Myocyte (in vitro differentiated cells): Measurements from ENCODE around the gene NCK1. TPM values are rescaled to one million over a fixed set of nuclear protein-coding genes. Genes with fewer than 3 reads are reported as not detected.

Experiments
- DNase-seq: peaks from one replicate; pipeline ENCODE4 v3.0.0-alpha.2; 2012; ENCODE audit warnings: low read depth
- polyA plus RNA-seq: library from polyadenylated mRNA; unstranded; fragments of >200 nt; gene quantifications from one replicate; pipeline ENCODE4 v1.2.1, GENCODE V29; 2012; ENCODE audit warnings: missing spikeins
- total RNA-seq: library from RNA; depleted of rRNA; stranded (reverse); fragments of >200 nt; gene quantifications from 2 replicates; pipeline ENCODE4 v1.2.3, GENCODE V29; 2014

Gene NCK1
- total RNA-seq = 25.8 and 39.1 TPM in 2 replicates
- polyA plus RNA-seq = 16.5 TPM

DNA sequence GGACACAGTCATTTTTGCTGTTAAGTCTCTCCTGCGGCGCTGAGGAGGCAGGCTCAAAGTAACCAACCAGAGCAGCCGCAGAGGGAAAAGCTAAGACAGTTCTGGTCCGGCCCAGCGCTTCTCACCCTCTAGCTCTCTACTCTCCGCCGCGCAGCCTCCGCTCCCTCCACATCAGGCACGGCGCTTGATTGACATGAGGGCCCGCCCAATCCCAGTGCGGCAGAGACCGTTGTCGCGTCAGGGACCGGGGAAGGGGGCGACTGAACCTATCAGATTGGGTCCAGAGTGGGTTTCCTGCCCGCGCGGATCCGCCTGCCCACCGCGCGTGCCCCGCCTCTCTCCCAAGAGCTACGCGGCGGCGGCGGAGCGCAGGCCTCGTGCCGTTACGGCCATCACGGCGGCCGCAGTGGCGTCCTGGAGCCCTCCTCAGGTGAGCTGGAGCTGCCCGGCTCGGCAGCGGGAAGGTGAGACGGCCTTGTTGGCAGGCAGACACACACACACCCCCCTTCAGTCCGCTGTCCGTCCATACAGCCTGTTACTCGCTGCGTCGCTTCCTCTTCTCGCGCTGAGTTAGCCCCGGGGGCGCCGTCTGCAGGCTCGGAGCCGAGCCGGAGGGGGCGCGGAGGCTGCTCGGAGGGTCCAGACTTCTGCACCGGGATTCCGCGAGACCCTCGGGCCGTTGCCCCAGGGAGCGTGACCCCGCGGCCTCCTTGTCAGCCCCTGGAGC lies at the start of gene NCK1:
Gene NCK1 (plus strand): TSS at position 319 of the 727 bp plus-strand sequence. CDS start 65,794 bp downstream, outside the sequence.
- peak; percentile 99 for DNase-seq

DNA sequence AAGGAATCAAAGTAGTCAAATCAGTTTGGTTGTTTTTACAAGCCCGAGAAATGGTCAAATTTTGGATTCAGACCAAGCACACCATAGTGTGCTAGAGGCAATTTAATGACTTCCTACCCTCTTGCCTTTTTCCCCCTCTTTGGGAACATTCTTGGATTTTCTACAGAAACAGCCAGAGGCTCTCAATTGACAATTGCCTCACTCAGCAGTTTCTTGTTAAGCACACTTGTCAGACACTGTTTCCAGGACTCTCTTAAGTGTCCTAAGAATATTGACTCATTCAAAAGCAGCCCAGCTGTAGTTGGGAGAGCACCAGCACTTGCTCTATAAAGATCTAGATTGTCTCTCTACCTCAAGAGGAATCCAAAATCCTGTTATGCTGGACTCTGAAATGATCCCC lies 44.6 kb upstream of the NCK1 start:
- no peak for DNase-seq

DNA sequence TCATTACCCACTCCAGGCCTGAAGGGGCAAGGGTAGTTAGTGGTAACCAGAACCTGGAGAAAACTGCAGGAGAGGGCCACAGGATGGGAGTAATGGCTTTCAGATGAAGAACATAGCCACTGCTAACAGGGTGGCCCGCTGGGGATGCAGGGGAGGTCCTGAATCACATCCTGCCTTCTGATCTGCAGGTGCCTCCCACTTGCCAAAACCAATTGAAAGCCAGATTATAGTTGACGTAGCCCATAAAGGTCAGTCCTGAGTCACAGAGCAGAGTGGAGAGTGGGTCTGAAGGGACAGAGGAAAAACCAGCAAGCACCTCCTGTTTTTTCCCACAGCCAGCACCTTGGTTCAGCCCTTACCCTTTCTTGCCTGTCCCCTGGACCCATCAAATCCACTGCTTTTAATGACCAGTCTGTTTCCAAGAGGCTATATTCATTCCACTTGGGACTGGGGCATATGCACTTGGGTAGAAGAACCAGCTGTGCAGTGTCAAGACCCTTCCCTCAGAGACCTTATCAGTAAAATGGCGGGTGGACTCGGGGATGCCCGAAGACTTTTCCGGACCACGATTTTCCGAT lies 43.7 kb upstream of the NCK1 start:
- peak; percentile 34 for DNase-seq

DNA sequence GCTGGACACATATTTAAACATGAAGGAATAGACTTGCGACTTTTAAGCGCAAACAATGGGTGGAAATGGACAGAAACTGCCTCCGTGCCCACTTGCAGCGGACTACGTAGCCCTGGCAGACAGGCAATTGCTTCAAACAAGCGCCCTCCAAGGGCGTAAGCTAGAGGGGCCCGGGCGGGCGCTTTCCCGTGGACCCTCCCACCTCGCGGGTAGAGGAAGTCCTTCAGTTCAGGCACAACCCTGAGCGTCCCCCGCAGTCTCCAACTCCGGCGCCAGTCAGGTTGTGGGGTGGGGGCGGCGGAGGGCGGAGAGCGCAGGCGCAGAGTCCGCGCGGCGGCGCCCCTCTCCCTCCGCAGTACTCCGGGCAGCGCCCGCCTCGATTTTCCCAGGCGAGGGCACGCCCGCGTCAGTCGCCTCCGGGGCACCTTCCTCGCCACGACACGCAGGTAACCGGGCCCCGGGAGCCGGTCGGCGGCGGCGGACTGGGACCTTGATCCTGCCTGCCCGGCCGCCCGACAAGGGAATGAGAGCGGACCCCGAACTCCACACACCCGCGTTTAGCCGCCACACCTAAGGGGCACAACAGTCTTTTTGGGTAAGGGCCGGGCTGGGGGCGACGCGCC lies 43.1 kb upstream of the NCK1 start, which contains the start of gene SLC35G2:
Gene SLC35G2 (plus strand): TSS at position 358 of the 623 bp plus-strand sequence. CDS start 35,335 bp downstream, outside the sequence.
- DNase-seq = peak; percentile 55

DNA sequence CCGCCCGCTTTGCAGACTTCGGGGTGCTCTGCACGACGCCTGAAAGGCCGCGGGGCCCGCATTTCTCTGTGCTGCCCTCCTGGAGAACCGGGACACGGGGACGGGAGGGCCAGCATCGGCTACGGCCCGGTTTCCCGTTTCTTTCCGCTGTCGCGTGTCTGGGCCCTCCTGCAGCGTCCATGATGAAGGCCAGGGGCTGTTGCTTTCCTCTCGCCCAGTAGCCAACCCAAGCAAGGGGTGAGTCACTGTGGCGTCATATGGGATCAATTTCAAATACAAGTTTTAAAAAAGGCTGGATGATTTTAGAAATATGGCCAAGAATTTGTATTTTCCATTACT lies 42.6 kb upstream of the NCK1 start:
- peak; percentile 65 for DNase-seq

DNA sequence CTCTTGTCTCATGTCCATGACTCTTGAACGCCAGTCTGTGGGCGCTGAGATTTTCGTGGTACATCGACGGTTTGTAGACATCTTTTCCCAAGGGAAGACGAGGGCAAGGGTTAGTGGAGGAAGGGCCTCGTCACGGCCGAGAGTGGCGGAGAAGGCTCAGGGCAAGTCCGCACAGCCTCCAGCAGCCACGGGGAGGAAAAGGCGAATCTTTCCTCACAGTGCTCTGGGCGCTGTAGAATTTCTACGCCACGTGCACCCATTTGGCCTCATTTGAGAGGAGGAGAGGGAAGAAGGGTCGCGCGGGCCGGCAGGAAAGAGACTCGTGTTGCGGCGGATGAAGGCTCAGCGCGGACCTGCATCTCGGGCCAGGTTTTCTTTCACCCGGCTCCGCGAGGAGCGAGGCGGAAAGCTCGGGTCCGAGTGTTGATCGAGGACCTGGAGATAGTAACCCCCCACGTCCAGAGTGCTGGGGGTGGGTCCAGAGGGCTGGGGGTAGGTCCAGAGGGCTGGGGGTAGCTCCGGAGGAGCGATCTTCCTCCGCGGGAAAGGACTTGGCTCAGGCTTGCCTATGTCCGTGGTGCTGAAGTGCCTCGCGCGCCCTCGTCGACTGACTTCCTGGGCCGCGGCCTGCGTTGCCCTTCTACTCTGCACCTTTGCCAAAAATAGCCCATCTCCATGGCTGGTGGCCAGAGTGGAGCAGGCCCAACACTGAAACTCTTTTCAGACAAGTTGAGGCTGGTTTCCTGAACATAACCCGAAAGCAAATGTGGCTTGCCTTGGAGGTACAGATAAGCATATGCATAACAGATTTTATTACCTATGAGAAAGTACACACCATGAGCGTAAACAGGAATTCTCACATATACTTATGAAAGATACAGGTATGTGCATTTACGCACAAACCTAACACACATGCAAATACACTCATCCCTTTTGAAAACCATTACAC lies 42.0 kb upstream of the NCK1 start:
- peak; percentile 60 for DNase-seq

DNA sequence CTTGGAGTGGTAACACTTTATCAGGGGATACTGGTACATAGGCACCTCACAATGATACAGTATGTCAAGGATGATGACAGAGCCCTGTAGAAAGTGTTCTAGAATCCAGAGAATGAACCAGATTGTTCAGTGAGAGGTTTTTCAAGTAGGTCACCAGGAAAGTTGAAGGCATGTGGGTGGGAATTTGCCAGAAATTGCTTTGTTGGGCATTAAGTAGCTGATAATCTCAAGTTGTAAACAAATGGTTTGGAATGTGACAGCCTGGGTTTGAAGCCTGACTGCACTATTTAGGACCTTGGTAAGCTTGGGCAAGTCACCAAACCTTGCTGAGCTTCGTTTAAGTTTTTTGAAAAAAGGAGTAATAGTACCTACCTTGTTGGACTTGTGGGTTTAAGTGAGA lies 30.5 kb upstream of the NCK1 start:
- DNase-seq = no peak

DNA sequence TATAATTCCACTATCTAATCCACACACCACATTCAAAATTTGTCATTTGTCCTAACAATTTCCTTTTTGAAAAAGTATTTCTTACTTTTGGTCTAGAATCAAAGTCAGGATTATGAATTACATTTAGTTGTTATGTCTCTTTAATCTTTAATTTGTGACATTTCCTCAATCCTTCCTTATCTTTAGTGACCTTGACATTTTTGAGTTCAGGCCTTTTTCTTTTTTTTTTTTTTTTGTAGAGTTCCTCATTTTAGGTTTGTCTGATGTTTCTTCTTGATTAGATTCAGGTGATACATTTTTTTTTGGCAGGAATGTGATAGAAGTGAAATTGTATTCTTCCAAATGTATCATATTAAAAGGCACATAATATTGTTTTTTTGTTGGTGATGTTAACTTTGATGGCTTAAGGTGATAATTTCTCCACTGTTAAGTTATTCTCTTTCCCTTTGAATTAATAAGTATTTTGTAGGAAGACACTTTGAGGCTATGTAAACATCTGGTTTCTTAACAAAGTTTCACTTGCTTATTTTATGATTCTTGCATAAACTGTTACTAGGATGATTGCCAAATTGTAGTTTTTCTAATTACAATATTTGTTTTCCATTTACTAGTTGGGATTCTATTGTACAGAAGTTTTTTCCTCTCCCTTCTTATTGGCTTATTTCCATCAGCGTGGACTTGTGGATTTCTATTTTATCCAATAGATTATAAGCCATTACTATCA lies 26.8 kb upstream of the NCK1 start:
- no peak for DNase-seq

DNA sequence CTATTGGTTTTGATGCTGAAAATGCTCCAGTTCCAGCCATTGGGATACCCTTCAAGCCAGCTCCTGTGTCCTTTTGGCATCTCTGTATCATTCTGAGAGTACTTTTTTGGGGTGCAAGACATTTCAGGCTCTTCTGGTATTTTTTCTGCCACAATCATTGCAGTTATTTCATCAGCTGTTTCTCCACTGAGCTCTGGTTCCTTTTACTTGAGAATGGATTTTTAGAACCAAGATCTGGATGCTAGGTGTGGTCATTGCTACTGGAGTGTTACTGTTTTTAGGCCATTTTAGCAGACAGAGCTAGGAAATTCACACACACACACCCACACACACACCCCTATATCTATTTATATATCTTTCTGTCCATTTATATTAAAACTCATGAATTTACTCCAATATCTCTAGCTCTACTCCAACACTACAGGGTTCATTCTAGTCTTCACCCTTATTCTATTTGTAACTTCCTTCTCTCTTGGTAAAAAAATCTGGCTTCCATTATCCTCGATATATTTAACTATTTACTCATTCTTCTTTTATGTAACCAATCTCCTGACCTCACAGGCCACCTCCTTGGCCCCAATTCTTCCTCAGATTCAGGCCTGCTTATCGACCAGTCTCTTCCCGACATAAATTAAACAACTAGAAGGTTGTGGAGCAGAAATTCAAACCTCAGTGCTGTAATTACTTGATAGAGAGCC lies 26.0 kb upstream of the NCK1 start:
- DNase-seq = peak; percentile 15

DNA sequence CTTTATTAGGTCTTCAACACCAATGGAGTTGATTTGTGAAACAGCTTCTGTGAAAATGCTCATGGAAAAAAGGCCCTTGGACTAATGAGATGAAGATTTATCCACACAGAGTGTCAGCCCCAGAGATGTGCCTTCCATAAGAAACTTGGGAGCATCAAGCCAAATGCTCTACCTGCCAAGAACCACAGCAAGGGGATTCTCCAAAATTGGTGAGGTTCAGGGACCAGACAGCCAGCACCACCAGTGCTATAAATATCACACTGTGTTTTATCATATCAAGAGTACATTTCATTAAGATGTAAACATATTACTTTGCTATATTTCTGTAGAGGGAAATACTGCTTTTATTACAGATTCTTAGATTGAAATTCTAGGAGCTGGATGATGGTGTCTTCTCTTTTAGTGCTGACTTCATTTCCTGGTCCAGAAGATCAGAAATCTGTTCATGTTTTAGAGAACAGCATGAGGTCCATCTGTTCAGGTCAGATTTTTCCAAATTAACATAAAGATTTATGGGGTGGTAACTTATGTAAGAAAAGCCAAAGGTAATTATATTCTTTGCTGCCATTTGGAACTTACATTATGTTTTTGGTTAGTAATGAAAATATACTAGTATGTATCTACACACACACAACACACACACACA lies 25.4 kb upstream of the NCK1 start:
- no peak for DNase-seq

DNA sequence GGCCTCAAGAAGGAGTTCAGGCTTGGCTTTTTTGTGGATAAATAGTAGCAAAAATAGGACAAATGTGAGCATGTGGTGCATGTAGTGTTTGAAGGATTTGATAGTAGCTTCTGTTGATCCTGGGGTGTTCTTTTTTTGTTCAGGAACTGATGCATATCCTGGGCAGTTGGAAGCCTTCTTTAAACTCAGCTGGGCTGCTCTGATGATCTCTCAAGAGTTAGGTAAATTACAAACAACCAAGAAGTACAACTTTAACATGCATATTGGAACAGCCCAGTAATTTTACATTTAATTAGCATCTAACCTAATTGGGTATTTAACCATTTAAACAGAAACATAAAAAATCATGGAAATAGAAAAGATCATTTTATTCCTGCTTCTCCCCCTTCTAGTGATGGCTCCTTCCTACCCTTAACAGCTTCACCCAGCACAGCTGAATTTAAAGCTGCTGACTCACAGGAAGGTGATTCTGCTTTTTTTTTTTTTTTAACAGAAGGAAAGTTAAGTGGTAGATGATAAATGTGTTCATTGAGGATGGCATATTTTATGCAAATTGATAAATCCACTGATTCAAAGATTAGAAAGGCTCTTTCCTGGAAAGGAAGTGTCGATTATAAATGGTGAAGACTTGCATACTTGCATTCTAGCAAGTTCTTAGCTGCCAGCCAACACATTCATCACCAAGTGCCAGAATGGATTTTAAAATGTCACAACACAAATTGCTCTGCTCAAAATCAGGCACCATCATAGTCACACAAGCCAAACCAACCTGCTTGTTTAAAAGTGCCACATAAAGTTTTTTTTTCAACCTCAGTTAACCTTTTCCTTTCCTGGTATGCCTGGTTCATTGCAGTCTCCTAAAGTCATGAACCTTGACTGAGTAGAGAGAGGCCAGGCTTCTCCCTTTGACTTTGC lies 23.1 kb upstream of the NCK1 start:
- DNase-seq = peak; percentile 35

DNA sequence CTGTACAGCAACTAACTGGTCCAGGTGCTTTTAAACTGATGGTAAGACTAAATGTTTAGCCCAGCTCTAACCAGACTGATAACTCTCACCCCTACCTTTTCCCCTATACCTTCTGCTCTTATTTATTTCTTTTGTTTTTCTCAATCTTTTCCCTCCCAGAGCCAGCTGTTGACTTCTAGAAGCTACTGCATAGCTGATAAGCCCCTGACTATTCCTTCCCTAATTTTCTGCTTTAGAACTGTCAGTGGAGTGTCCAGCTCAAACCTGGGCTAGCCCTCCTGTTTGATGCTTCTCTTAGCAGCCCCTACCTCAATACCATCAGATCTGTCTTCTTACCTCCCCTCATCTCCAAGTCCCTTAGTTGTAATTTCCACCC lies 22.5 kb upstream of the NCK1 start:
- no peak for DNase-seq

DNA sequence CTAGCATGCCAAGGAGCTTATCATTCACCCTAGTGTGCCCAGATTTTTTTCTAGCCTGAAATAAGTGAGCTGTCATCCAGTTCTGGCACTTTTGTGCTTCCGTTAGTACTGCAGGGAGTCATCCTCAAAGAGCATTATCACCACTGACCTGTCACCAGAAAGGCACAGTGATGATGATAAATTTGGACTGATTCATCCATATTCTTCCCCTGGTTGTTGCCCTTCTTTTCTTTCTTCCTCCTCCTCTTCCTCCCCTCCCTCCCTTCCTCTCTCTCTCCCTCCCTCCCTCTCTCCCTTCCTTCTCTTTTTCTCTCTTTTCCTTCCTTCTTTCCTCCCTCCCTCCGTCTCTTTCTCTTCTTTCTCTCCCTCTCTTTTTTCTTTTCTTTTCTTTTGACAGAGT lies 21.8 kb upstream of the NCK1 start:
- no peak for DNase-seq

DNA sequence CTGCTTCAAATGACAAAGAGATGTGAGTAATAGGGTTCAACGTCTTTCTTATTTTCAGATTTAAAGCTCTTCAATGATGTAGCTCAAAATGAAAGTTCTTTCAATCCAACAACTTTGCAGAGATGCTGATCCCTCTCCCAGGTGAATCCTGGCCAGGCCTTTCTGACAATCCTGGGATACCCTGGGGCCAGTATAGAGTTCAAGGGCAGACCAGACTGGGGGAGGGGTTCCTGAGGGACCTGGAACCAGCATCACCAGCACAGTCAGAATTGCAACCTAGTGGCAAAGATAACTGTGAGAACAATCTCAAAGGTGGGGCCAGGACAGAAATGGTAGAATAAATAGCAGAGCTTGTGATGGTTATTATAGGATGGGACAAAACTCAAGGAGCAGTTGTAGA lies 19.7 kb upstream of the NCK1 start:
- DNase-seq = no peak

DNA sequence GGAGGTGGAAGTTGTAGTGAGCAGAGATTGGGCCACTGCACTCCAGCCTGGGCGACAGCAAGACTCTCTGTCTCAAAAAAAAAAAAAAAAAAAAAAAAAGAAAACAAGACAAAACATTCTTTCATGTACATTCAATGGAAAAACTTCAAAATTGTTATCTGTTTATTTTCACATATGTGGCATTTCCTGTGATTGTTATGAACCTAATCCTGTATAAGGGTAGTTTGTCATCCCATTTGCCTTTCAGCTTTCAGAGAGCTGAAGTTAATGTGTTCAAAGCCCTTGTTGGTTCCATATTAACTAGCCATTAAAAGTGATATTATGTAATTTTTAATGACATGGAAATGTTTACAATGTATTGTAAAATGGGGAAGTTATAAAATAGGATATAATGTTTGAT lies 17.3 kb upstream of the NCK1 start:
- DNase-seq = no peak

DNA sequence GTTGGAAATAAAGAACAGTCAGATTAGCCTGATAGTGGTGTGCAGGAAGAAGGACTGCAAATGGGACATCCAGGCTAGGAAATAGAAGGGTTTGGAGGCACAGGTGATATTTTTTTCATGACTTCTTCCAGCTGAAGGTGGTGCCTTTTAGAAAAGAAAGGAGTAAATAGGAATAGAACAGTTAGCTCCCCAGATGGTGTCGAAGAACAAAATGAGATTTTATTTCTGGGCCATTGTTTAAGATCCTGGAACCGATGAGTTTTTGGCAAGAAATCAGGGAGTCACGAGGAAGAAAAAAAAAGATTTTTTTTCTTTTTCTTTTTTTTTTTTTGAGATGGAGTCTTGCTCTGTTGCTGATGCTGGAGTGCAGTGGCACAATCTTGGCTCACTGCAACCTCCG lies 9.8 kb upstream of the NCK1 start:
- no peak for DNase-seq

DNA sequence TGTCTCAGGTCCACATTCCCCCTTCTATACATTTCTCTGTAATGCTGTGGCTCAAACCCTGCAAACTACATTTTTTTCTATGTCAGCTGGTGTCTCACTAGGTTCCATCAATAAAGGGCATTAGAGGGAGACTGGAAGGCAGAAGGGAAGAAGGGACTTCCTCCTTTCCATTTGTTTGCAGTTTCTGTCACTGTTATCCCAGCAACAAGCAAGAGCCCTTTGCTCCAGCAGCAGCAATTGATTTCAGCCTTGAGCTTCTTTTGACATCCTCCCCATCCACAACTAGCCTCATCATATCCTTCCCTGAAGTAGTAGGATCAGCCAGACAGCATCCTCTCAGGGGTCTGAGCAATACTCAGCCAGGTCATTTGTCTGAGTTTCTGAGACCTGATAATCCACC lies 5.3 kb upstream of the NCK1 start:
- no peak for DNase-seq

DNA sequence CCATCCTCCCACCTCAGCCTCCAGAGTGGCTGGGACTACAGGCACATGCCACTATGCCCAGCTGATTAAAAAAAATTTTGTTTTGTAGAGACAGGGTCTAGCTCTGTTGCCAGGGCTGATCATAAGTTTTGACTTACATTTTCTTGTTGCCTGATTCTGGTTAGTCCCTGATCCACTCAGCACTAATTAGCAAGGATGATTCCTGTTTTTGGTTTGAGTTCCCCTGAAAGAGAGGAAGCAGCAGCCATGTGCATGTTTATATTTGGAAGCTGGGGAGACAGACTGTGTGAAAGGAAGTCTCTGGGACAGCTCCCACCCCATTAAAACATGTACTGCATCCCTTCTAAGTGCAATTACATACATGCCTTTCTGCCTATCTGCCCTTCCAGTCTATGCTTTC lies 3.6 kb upstream of the NCK1 start:
- no peak for DNase-seq

DNA sequence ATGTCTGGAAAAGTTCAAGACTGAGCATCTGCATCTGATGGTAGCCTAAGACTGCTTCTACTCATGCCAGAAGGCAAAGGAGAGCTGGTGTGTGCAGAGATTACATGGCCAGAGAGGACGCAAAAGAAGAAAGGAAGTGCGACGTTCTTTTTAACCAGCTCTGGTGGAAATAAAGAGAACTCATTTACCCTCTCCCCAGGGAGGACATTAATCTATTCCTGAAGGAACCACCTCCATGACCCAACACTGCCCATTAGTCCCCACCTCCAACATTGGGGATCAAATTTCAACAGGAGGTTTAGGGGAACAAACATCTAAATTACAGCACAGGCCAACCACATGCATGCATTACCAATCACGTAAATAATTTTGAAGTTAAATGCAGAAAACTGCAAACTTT lies 1.5 kb upstream of the NCK1 start:
- no peak for DNase-seq
